Subcutaneous abdominal adipose tissue (tissue), 5 donors: ENCODE results near the gene ANKZF1.
A peak's percentile ranks its signal among the peaks of the same experiment; 100 is the strongest.

Experiments used
- H3K27ac ChIP-seq: one replicate; pipeline ENCODE4 v1.7.0; 2013; ENCODE audit warnings: low read depth, mild to moderate bottlenecking, inconsistent platforms, low read length, moderate library complexity
- H3K27me3 ChIP-seq, 5 donors: one replicate each; pipeline ENCODE4 v1.7.0; 2013; ENCODE audit warnings: low read length in 5 of 5, inconsistent platforms in 1 of 5; ENCODE audit not compliant: control insufficient read depth in 5 of 5, insufficient read depth in 4 of 5
- H3K36me3 ChIP-seq, 5 donors: one replicate each; pipeline ENCODE4 v1.7.0; 2013; ENCODE audit warnings: low read length in 5 of 5; ENCODE audit not compliant: control insufficient read depth in 5 of 5, insufficient read depth in 5 of 5
- H3K4me1 ChIP-seq, 5 donors: one replicate each; pipeline ENCODE4 v1.7.0; 2013; ENCODE audit warnings: low read length in 5 of 5, mild to moderate bottlenecking in 3 of 5, moderate library complexity in 1 of 5; ENCODE audit not compliant: control insufficient read depth in 5 of 5, insufficient read depth in 5 of 5
- H3K4me3 ChIP-seq, 5 donors: one replicate each; pipeline ENCODE4 v1.7.0; 2013; ENCODE audit warnings: low read length in 5 of 5, low read depth in 1 of 5
- H3K9ac ChIP-seq, 5 donors: one replicate each; pipeline ENCODE4 v1.7.0; 2013; ENCODE audit warnings: low read length in 5 of 5, mild to moderate bottlenecking in 4 of 5, moderate library complexity in 3 of 5
- H3K9me3 ChIP-seq, 5 donors: one replicate each; pipeline ENCODE4 v1.7.0; 2013; ENCODE audit warnings: low read length in 5 of 5; ENCODE audit not compliant: control insufficient read depth in 5 of 5
- donor health status: healthy.
- donor health status: healthy.
- donor health status: healthy.
- donor health status: healthy.
- donor health status: healthy.

ANKZF1 gene

DNA sequence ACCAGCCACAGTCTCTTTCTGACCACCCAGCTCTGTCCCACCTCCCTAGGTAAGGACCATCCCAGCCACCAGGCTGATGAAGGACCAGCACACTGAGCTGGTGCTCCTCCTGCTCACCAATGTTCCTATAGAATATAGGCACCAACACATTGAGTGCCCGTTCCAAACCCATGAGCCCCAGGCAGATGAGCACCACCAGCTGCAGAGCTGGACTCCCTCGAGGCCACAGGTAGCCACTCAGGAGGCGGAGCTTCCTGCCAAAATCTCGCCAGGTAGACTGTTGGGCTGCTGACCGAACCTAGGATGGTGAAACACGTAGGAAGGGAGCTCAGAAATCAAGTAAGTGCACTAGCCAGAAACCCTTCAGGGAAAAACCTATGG, 13.1 kb upstream of the ANKZF1 start:
- Histone ChIP-seq H3K4me1 (peaks cover 2 to 38% (median 34%) of the 10 kb centered on the region in 5 donors), H3K27ac (no peak overlapping the region), H3K9me3 (no peaks in the 10 kb centered on the region), H3K9ac (peak overlapping the region in 1 of 5 donors; percentile 20), H3K36me3 (peaks cover 4 to 60% (median 53%) of the 10 kb centered on the region in 5 donors), H3K27me3 (no peaks in the 10 kb centered on the region), H3K4me3 (no peak overlapping the region)

DNA sequence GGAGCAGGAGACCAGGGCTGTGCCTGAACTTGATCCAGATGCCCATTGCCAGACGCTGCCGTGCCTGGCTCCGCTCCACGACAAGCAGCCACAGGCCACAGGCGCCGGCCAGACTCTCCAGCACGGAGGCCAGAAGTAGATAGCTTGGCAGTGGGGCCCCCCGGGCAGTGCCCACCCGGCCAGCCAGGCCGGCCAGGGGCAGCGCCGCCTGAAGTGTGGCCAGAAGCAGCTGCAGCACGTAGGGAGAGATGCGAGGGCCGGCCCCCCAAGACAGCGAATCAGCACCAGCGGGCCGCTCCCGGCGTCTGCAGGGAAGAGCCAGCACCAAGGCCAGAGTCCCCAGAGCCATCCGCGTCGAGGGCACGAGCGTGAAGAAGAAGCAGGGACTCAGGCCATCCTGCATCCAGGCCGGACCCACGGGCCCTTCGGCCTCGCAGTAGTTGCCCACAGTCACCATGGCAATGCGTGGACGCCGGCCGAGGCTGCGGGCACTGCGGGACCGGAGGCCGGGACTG, 11.3 kb upstream of the ANKZF1 start:
- Histone ChIP-seq H3K9me3 (no peaks in the 10 kb centered on the region), H3K4me1 (peaks cover 2 to 38% (median 34%) of the 10 kb centered on the region in 5 donors), H3K27ac (peak overlapping the region; percentile 92), H3K4me3 (peak overlapping the region; percentile 65 to 74 (median 67)), H3K27me3 (no peaks in the 10 kb centered on the region), H3K36me3 (peaks cover 4 to 65% (median 58%) of the 10 kb centered on the region in 5 donors), H3K9ac (peak overlapping the region; percentile 48 to 82 (median 68))

DNA sequence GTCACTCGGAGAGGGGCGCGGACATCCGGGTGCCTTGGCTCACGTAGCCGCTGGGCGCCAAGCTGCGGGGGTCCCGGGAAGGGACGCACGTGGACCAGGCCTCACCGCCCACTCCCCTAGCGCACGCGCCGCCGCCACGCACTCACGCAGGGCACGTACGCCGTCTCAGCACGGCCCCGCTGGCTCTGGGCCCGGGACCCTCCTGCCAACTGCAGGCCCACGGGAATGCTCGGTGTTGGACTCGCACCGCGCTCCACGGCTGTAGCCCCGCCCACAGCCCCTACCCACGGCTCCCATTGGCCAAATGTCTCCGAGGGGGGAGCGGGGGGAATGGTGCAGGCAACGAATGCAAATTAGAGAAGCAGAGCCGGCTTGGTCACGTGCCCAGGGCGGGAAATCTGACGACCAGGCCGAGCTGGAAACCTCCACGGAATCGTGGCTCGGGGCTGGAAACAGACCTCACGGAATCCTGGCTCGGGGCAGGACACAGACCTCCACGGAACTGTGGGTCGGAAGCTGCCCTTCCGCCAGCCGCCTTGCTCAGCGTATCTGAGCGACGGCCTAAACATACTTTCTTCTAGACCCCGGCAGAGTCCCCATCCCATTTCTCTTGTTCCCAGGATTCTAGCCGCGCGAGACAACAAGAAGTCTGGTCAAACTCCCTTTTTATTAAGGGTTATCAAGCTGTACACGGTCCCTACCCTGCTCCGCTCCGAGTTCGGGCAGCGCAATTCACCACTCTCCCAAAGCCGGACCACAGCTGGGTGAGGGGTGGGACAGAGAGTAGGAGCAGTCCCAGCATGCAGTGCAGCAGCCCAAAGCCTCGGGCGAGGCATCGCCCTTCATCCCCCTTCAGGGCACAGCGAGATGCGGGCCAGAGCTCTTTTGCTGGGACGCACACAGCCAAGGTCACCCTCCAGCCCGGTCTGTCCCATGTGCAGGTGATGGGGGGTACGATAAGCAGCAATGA, 10.6 kb upstream of the ANKZF1 start, which contains the start of gene ABCB6:
ABCB6 (minus strand) TSS at position 227 of the 970 bp plus-strand sequence. CDS start 285 bp downstream, outside the sequence.
- no peaks in the 10 kb centered on the region for H3K27me3 ChIP-seq
- H3K27ac ChIP-seq, result peak within 1 kb of the TSS; percentile 92
- H3K9me3 ChIP-seq, result no peaks in the 10 kb centered on the region
- H3K9ac ChIP-seq, result peak within 1 kb of the TSS; percentile 48 to 82 (median 68)
- peak within 1 kb of the TSS; percentile 65 to 74 (median 67) for H3K4me3 ChIP-seq
- peaks cover 4 to 38% (median 34%) of the 10 kb centered on the region in 5 donors for H3K4me1 ChIP-seq
- H3K36me3 ChIP-seq, result peaks cover 4 to 66% (median 58%) of the 10 kb centered on the region in 5 donors

DNA sequence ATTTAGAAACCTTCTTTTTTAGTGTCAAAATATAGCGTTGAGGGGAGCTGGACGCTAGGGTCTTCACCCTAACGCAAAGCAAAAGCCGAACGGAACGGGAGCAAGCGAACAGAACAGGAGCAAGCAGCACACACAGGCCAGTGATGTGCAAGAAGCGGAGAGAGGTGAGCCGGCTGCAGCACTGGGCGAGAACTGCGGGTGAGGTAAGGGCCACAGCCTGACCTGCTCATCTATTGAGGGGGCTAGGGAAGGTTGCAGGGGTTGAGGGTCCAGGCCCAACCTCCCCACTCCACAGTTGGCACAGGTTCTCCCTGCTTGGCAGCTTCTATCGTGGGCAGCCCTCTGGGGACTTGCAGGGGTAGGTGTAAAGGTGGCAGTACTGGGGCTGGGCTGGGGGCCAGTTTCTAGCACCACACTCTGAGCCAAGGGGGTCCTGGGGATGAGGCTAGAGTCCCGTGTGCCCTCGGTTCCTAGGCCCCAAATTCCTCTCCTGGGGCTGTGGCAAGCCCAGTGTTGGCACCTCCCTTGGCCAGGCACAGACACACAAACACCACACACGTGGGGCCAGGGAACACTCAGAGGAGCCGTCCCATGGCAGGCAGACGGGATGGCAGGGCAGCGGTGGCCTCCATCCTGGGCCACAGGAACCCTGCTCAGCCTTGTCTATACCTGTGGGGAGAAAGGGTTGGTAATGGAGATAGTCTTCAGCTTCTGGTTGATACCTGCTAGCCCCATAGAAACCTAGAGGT, 9.6 kb upstream of the ANKZF1 start:
- Histone ChIP-seq H3K4me3 (peak overlapping the region in 2 of 5 donors; percentile 67 to 74), H3K36me3 (peaks cover 4 to 66% (median 58%) of the 10 kb centered on the region in 5 donors), H3K27ac (no peak overlapping the region), H3K9ac (peak overlapping the region in 2 of 5 donors; percentile 68 to 77), H3K27me3 (no peaks in the 10 kb centered on the region), H3K4me1 (peaks cover 4 to 38% (median 34%) of the 10 kb centered on the region in 5 donors), H3K9me3 (no peaks in the 10 kb centered on the region)

DNA sequence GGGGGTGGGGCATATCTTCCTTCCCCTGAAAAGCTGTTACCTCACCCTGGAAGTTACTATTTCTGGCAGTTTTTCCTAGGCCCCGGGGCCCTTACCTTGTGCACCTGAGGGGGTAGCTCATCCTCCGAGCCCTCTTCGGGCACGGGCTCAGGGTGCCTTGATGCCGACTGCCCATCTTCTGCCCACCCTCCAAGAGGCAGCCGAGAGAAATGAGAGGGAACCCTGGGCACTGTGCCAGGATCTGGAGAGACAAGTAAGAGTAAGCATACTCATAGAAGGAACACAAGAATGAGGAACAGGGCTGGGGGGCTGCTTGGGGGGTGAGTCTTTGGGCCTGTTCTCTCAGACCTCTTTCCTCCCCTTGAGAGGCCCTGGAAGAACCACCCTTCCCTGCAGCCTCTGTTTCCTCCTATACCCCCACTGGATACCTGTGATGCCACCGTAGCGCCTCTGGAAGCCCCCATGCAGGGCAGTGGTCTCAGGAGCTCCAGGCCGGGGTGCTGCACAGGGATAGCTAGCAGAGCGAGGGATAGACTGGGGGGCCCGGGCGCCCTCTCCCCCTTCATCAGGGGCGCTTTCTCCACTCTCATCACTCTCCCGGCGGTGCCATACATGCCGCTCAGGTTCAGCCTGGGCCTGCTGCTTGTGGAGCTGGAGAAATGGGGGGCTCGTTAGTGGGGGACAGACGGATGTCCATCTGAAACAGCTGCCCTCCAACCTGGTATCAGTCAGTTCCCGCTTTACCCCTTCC, 8.8 kb upstream of the ANKZF1 start:
- H3K27ac ChIP-seq, result no peak overlapping the region
- peaks cover 4 to 45% (median 34%) of the 10 kb centered on the region in 5 donors for H3K4me1 ChIP-seq

DNA sequence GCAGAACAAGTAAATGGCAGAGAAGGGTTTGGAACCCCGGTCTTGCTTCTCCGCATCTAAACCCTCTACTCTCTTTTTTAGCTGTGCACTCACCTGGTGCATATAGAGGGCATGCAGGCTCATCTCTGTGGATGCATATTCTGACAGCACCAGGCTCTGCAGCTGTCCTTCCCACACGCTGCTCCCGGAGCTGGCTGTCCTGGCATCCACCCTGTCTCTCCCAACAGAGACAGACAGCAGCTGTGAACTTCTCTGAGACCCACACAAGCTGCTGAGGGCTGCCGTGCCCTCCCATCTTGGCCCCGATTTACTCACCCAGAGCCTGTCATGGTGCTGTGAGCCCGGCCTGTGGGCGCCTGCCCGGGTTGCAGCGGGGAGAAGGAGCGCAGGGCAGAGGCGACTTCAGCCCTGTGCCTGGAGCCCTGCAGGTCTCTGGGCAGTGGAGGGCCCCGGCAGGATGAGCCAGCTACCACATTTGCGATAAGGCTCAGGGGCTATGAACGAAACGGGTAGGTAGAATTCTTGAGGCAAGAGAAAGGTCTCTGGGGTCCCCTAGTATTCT, 7.6 kb upstream of the ANKZF1 start:
- Histone ChIP-seq H3K9me3 (no peaks in the 10 kb centered on the region), H3K4me1 (peaks cover 4 to 37% (median 26%) of the 10 kb centered on the region in 5 donors), H3K9ac (no peak overlapping the region), H3K36me3 (peaks cover 4 to 70% (median 63%) of the 10 kb centered on the region in 5 donors), H3K4me3 (no peak overlapping the region), H3K27ac (no peak overlapping the region), H3K27me3 (no peaks in the 10 kb centered on the region)

More for the DNA sequence above, 8.8 kb upstream of the ANKZF1 start:
- Histone ChIP-seq H3K9me3 (no peaks in the 10 kb centered on the region), H3K36me3 (peaks cover 4 to 66% (median 63%) of the 10 kb centered on the region in 5 donors), H3K4me3 (no peak overlapping the region), H3K27me3 (no peaks in the 10 kb centered on the region), H3K9ac (no peak overlapping the region)

DNA sequence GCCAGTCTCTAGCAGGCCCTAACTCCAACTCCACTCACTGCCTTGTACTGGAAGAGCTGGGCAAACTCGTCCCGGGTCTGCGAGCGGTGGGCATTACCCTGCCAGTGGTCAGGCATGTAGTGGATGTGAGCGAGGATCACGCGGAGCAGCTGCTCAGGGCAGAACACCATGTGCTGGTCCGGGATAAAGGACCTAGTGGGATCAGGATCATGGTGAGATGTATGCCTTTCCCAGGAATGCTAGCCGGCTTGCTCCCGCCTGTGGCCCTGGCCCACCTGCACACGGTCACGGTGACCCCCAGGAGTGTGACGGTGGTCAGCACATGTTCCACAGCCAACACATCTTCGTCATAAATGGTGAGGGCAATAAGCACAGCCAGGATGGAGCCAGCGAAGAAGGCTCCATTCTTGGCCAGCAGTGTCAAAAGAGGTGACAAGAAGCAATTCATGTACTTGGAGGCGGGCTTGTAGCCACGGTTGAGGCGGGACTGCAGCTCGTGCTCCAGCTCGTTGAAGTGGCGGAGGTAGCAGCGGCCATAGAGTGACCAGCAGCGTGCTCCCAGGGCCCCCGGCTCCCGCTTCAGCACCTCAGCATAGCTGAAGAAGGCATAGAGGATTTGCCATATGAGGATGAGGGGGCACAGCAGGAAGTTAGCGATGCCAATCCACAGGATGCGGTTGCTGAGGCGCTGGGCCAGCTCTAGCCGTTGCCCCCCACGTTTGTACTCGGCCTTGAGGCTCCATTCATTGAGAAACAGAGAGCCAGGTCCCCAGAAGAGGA, 5.6 kb upstream of the ANKZF1 start:
- peaks cover 4 to 73% (median 63%) of the 10 kb centered on the region in 5 donors for H3K36me3 ChIP-seq
- H3K9ac ChIP-seq, result no peak overlapping the region
- H3K27ac ChIP-seq, result no peak overlapping the region

DNA sequence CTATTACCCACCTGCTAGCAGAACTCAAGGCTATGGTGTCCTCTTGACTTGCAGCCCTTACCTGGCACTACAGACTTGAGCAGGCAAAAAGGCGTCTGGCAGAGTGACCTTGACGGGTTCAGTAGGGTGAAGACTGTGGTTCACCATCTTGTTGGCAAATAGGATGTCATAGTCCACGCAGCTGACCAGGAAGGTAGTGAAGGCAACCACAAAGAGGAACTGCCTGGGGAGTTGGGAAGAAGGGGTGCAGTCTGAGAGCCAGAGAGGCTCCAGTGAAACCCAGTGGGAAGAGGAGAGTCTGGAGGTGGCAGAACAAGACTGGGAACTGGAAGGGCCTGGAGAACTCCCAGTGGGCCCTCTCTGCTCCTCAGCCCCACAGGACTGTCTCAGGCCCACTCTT, 4.3 kb upstream of the ANKZF1 start:
- Histone ChIP-seq H3K9me3 (no peaks in the 10 kb centered on the region), H3K9ac (no peak overlapping the region), H3K36me3 (peaks cover 4 to 65% (median 56%) of the 10 kb centered on the region in 5 donors), H3K27ac (no peak overlapping the region), H3K4me3 (no peak overlapping the region), H3K4me1 (peaks cover 7 to 33% (median 22%) of the 10 kb centered on the region in 5 donors), H3K27me3 (no peaks in the 10 kb centered on the region)

More for the DNA sequence above, 5.6 kb upstream of the ANKZF1 start:
- Histone ChIP-seq H3K4me1 (peaks cover 9 to 34% (median 26%) of the 10 kb centered on the region in 5 donors), H3K4me3 (no peak overlapping the region), H3K9me3 (no peaks in the 10 kb centered on the region), H3K27me3 (no peaks in the 10 kb centered on the region)
